ENCODE data around the gene FRMD6.

Gene FRMD6

DNA sequence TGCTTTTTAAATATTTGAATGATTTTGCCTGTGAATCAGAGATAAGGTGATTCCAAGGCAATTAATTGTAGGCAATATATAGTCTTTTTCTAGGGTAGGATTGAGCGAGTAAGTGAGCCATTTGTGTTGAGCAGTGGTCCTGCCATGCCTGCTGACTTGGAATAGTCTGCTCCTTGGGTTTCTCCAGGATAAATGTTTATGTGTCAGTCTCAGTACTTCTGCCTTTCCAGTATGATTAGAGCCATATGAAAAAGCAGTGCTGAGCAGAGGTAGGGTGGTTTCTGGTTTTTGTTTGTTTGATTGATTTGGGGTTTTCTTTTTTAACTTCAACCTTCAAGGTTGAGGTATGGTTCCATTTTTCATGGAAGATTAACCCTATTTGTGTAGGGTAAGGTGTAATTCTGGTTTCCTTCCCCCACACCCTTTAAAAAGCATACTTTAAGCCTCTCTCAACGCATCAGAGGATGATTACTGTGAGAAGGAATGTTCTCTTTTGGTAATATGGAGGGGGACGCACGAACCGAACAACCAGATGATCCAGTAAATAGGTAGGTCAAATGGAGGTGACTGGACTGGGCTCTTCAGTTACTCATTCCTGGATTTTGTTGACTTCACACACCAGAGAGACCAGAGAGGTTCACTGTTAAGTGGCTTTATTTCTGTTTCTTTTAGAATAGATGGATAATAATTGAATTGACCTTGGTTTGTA, 22.7 kb downstream of the FRMD6 start:
- no peak for DNase-seq

- DNase-seq: no peak
Measured at GRCh38 chr14:51676549-51676948, 24.8 kb downstream of the FRMD6 start.

DNA sequence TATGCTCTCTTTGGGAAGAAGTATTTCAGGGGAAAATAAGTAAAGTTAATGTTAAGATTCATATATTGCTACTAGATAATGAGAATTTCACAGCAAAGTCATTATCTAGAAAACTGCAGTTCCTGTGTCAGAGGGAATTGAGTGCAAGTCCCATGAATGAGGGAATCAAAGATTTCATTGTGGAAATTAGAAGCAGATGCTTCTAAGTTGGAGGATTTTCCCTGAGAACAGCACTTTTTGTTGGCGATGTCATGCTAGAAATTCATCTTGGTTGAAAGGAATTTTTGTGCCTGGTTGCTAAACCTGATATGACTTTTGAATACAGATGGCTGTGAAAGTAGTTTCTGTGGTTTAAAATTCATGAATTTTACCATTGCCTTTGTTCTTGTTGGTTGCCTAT, 25.6 kb downstream of the FRMD6 start:
- DNase-seq: no peak

- no peak for DNase-seq
Measured at GRCh38 chr14:51677738-51678137, 26.0 kb downstream of the FRMD6 start.

- DNase-seq: no peak
Measured at GRCh38 chr14:51680031-51680430, 28.3 kb downstream of the FRMD6 start.

- no peak for DNase-seq
Measured at GRCh38 chr14:51681411-51681810, 29.7 kb downstream of the FRMD6 start.

DNA sequence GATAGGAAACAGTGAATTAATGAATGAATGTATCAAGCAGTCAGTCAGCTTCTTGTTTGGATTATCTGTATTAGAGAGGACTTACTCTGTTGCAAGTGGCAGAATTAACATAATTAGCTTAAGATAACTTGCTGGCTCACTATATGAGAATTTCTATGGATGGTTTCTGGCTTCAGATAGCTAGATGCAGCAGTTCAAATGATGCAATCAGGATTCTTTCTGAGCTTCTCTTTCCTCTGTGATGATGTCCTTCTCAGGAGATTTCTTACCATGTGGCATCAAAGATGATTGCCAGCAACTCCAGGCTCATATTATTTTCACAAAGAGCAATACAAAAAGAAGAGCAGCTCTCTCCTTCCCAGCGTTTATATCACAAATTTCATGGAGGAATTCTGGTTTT, 30.7 kb downstream of the FRMD6 start:
- DNase-seq: no peak

DNA sequence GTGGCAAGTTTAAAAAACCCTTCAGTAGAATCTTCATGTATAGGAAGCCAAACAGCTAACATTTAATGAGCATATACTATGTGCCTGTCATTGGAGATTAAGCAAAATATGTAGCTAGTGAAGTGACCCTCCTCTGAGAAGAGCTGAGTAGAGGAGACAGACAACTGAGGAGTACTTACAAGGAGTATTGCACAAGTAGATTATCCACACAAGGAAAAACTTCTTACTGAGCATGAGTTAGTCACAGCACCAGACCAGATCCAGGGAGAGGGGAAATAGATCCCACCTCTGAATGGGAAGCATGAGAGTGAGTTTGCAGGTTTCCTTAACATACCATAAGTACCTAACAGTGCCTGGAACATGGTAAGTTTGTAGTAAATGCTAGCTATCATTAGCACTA, 33.0 kb downstream of the FRMD6 start:
- no peak for DNase-seq

GRCh38 chr14:51691176-51691575, 39.5 kb downstream of the FRMD6 start:
- DNase-seq: no peak

DNA sequence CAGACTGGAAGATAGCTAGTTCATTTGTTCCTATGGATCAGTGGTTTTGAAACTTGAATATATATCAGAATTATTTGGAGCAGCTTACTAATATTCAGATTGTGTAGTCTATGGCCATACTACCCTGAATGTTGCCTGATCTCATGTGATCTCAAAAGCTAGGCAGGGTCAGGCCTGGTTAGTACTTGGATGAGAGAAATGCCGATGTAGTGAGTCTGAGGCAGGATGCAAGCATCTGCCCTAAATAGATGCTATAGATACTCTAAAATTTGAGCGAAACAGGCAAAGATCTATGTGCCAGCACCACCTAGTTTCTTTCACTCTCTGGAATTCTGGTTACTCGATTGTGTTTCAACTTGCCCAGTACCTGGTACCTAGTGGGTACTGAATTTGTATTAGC, 40.9 kb downstream of the FRMD6 start:
- no peak for DNase-seq

- DNase-seq: no peak
Measured at GRCh38 chr14:51697848-51698247, 46.1 kb downstream of the FRMD6 start.

- DNase-seq: no peak
Measured at GRCh38 chr14:51701951-51702350, 50.2 kb downstream of the FRMD6 start.

DNA sequence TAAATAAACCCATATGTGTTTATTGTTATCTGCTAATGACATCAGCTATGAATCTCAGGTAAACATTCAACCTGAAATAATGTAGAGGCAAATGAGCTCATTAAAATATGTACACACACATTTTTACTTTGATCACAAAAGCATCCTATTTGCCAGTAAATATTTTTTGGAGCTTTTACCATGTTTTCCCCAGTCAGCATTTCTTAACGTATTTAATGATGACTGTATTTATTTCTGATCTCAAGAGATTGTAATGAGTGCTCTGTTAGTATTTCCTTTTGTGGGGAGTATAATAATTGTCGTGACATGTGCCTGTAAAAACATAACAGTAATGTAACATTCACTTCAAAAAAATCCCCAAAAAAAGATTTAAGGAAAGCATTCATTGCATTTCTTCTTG, 52.1 kb downstream of the FRMD6 start:
- no peak for DNase-seq

GRCh38 chr14:51704545-51704944, 52.8 kb downstream of the FRMD6 start:
- no peak for DNase-seq

DNA sequence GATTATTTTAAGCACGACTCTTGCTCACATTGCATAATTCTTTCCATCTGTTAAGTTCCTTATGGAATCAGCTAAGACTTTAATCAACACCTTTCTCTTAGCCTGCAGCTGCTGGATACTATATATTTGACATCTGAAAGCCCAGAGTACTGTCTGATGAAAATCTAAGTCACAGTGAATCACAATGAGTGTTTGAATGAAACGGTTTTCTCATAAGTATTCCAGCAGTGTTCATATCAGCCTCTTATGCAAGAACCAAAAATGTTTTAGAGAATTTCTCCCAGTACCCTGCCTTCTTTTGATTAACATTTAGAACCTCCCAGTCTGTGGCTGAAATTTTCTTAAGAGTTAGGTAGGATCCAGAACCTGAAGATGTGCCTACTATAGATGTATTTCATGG, 55.6 kb downstream of the FRMD6 start:
- DNase-seq: no peak

GRCh38 chr14:51711505-51711904, 59.8 kb downstream of the FRMD6 start:
- DNase-seq: no peak

GRCh38 chr14:51715250-51715649, 63.5 kb downstream of the FRMD6 start:
- DNase-seq: no peak

GRCh38 chr14:51715742-51716141, 64.0 kb downstream of the FRMD6 start:
- DNase-seq: no peak

GRCh38 chr14:51716610-51717009, 64.9 kb downstream of the FRMD6 start:
- DNase-seq: peak; percentile 9

- no peak for DNase-seq
Measured at GRCh38 chr14:51717766-51718165, 66.1 kb downstream of the FRMD6 start.

DNA sequence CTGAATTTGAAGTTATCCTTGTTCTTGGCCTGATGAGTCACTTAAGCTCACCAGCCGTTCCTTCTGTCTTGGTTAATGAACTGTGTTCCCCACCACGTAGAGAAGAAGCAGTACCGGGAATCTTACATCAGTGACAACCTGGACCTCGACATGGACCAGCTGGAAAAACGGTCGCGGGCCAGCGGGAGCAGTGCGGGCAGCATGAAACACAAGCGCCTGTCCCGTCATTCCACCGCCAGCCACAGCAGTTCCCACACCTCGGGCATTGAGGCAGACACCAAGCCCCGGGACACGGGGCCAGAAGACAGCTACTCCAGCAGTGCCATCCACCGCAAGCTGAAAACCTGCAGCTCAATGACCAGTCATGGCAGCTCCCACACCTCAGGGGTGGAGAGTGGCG, 68.2 kb downstream of the FRMD6 start:
- no peak for DNase-seq

- no peak for DNase-seq
Measured at GRCh38 chr14:51723990-51724389, 72.3 kb downstream of the FRMD6 start.

- no peak for DNase-seq
Measured at GRCh38 chr14:51724650-51725049, 72.9 kb downstream of the FRMD6 start.

DNA sequence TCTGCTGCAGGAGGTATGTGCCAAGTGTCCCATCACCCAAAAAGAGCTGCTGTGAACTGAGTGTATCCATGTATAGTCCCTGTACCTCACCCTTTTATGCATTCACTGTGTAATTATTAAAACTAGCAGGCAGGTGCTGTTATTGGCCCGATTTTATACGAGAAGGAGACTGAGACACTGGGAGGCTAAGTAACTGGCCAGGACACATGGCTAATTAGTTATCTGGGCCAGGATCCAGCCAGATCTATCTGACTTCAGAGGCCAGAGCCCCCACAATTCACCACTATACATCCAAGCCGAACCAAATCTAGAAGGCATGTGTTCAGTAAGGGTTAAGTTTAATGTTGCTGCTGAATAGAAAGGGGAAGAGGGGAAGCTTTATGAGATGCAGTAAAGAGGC, 73.4 kb downstream of the FRMD6 start:
- no peak for DNase-seq

DNA sequence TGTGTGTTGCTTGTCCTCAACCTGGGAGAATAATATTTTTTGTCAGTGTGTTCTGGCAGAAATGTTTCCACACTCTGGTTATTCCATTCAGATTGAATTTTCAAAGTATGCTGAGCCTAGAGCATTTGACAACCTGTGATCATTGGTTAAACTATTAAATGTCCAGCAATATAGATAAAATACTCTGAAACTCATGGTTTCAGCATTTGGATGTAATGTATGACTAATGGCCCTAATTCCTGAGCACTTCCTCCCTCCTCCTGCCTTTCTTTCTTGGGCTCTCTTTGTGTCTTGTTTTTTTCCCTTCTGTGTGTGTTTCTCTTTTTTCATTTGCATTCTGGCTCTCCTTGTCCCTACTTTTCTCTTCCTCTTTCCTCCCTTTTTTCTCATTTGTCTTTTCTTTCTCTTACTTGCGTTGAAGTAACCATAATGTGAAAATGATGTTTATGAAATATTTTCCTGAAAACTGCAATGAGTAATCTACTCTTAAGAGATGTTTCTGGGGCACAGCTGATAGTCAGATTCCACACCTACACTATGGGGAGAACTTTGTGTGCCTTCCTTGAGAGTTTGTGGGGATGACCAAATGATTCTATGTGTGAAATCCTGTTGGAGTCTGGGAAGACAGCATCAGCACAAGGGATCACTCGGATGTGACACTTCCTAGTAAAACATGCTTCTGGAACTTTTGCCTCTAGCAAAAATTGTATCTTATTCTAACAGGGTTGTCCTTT, 74.6 kb downstream of the FRMD6 start:
- no peak for DNase-seq
